Thyroid gland (tissue), 4 donors: Measurements from ENCODE around the gene DGKH. TPM values are rescaled to one million over a fixed set of nuclear protein-coding genes. Genes with fewer than 3 reads are reported as not detected.

Experiments used
- DNase-seq, 2 donors: peaks; one replicate each; pipeline ENCODE4 v3.0.0-alpha.2; 2019
- H3K27ac ChIP-seq, 3 donors: fragments of 200-600 bp; sonication (generic); 1 replicate in 2 of 3; 2 replicates in 1 of 3; pipeline ENCODE4 v1.5.1; 2016 to 2019; ENCODE audit warnings: mild to moderate bottlenecking in 1 of 3, moderate library complexity in 1 of 3
- H3K27me3 ChIP-seq: fragments of 200-600 bp; sonication (generic); one replicate; pipeline ENCODE4 v1.5.1; 2019
- H3K36me3 ChIP-seq, 2 donors: fragments of 200-600 bp; sonication (generic); one replicate each; pipeline ENCODE4 v1.5.1; 2016 to 2019
- H3K4me1 ChIP-seq, 2 donors: fragments of 200-600 bp; sonication (generic); one replicate each; pipeline ENCODE4 v1.5.1; 2017 to 2019
- H3K4me3 ChIP-seq, 3 donors: fragments of 200-600 bp; sonication (generic); replicated peaks in 1 of 3; 1 replicate in 2 of 3; 2 replicates in 1 of 3; pipeline ENCODE4 v1.5.1; 2016; ENCODE audit warnings: mild to moderate bottlenecking in 1 of 3
- H3K9me3 ChIP-seq: fragments of 200-600 bp; sonication (generic); one replicate; pipeline ENCODE4 v1.5.1; 2017
- POLR2A ChIP-seq, 2 donors: fragments of 450-650 bp; IDR thresholded peaks; one replicate each; pipeline ENCODE4 v1.6.1; 2017; ENCODE audit warnings: antibody characterized with exemption in 2 of 2, mild to moderate bottlenecking in 2 of 2, moderate library complexity in 1 of 2
- WGBS, 2 donors: methylation state at CpG; one replicate each; pipeline ENCODE4 v1.1.5; 2017; 5-methylcytosine and 5-hydroxymethylcytosine counted together
- intact Hi-C: fragments of 100-400 bp; cut with DNase I; formaldehyde crosslinking; loops from one replicate; pipeline ENCODE4 v1.15.1; 2023
- total RNA-seq, 4 donors: library from RNA; depleted of rRNA; stranded (reverse); fragments of >200 nt; gene quantifications; one replicate each; pipeline ENCODE4 v1.2.3, GENCODE V29; 2016
- TF ChIP-seq, protein P1 (sequence below), 6 experiments: fragments of 200-600 bp in 3 of 6; fragments of 450-650 bp in 3 of 6; sonication (generic) in 3 of 6; IDR thresholded peaks; one replicate each; pipeline ENCODE4 v1.5.1; 2016 to 2019; ENCODE audit warnings: antibody characterized with exemption in 6 of 6, mild to moderate bottlenecking in 2 of 6, inconsistent platforms in 1 of 6, moderate library complexity in 1 of 6

The DGKH gene
- total RNA-seq, 4 donors from 2014 or later = 7.9 to 15.9 (median 12.4) TPM

DNA sequence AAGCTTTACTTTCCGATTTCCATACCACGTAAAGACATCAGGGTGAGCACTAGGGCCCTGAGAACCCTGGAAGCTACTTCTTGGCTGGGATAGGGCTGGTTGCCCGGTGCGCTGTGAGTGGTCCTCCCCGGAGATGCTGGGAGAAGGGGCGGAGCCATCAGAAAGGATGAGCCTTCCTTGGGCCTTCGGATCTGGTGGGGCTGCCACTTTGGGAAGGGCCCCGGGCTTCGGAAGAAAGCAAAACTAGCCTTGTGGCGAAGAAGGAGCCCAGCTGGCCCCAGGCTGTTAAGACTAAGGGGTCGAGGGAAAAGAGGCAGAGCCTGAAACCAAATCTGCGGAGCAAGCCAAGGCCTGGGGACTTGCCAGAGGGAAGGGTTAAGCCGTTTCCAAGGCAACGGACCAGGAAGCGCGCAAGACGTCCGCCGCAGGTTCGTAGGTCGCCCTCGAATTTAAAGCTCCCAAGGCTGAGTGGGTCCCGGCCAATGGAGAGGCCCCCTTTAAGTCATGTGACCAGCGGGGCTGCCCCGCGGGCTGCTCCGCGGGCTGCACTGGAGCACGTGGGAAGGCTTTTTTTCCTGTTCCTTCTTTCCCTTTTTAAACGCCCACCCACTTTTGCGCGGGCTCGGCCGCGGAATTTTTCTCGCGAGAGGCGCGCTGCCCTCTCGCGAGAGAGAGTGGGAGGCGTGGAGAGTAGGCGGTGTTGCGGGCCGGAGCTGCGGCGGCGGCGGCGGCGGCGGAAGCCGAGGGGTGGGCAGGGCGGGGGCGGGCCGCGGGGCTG lies 223.1 kb downstream of the DGKH start:
- H3K9me3 ChIP-seq = no peaks in the 10 kb centered on the region
- no peaks in the 10 kb centered on the region for H3K36me3 ChIP-seq
- no peak for TF ChIP-seq POLR2A (IDR thresholded peaks at IDR 0.05)
- TF ChIP-seq, protein P1, sequence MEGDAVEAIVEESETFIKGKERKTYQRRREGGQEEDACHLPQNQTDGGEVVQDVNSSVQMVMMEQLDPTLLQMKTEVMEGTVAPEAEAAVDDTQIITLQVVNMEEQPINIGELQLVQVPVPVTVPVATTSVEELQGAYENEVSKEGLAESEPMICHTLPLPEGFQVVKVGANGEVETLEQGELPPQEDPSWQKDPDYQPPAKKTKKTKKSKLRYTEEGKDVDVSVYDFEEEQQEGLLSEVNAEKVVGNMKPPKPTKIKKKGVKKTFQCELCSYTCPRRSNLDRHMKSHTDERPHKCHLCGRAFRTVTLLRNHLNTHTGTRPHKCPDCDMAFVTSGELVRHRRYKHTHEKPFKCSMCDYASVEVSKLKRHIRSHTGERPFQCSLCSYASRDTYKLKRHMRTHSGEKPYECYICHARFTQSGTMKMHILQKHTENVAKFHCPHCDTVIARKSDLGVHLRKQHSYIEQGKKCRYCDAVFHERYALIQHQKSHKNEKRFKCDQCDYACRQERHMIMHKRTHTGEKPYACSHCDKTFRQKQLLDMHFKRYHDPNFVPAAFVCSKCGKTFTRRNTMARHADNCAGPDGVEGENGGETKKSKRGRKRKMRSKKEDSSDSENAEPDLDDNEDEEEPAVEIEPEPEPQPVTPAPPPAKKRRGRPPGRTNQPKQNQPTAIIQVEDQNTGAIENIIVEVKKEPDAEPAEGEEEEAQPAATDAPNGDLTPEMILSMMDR (IDR thresholded peaks at IDR 0.05) = no peak
- peak overlapping the region; percentile 5 to 94 (median 24) for H3K4me3 ChIP-seq
- H3K4me1 ChIP-seq = peaks cover 3 to 6% of the 10 kb centered on the region in 2 donors
- peak; percentile 91 to 92 for DNase-seq
- intact Hi-C loops = no loop called here
- H3K27ac ChIP-seq = peak overlapping the region; percentile 16 to 87 (median 85)
- 2 to 4% methylated on average over 41 to 52 of the region's 57 CpGs for WGBS, 2 donors
- H3K27me3 ChIP-seq = no peaks in the 10 kb centered on the region

DNA sequence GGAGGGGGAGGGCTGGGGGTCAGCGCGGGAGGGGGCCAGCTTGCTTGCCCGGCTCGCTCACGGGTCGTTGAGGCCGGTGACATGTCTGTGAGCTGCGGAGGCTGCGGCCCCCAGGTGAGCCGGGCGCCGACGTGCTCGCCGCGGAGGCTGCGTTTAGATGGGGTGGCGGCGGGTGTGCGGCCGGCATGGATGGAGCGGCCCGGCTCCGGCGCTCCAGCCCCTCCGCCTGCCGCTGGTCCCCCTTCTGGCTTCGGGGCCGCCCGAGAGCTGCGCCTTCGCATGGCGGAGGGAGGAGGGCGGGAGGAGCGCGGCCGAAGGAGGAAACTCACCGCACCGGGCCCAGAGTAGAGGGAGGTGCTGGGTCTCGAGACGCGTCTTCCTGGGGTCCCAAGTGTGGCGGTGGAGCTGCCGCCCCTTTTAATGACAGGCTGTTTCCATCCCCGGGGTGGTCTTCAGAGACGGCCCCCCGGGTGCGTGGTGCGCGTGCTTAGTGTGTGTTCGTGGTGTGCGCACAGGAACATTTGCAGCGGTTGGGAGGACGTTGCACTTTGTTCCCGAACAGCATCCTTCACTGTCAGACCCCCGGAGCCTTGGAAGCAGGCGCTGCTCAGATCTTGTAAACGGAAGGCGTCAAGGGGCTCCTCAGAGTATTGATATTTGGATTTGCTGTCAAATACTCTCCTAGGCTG lies 223.8 kb downstream of the DGKH start, which contains the start of gene AKAP11:
AKAP11 (plus strand) TSS at position 38 of the 689 bp plus-strand sequence. CDS start 14,197 bp downstream, outside the sequence.
- peak in 1 of 2 donors; percentile 20 for TF ChIP-seq POLR2A (IDR thresholded peaks at IDR 0.05)
- TF ChIP-seq, protein P1 (IDR thresholded peaks at IDR 0.05) = no peak
- Histone ChIP-seq H3K9me3 (no peaks in the 10 kb centered on the region), H3K27ac (peak within 1 kb of the TSS; percentile 73 to 87 (median 85)), H3K4me3 (peak within 1 kb of the TSS; percentile 94 to 97 (median 96)), H3K27me3 (no peaks in the 10 kb centered on the region), H3K4me1 (peaks cover 3 to 6% of the 10 kb centered on the region in 2 donors), H3K36me3 (no peaks in the 10 kb centered on the region)
- 0 to 1% methylated on average over 13 to 27 of the region's 59 CpGs for WGBS, 2 donors
- intact Hi-C loops = no loop called here
- peak in 1 of 2 donors; percentile 49 for DNase-seq

DNA sequence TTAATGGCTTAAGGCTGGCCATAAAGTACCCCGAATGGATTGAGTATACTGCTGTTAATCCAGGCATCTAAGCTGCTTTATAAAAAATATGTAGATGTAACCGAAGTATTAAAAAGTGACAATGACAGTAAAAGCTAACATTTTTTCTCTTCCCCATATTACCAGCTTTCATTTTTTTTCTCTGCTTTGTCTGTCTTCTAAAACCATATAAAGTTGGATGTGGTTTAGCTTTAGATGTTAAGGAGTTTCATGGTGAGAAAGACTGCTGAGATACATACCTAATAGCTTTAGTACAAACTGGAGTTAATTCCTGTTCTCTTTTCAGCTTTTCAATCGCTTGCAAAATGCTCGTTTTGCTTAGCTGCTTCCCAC lies 224.3 kb downstream of the DGKH start:
- peak overlapping the region; percentile 94 to 97 (median 96) for H3K4me3 ChIP-seq
- H3K4me1 ChIP-seq = peaks cover 3 to 6% of the 10 kb centered on the region in 2 donors
- no peaks in the 10 kb centered on the region for H3K36me3 ChIP-seq
- H3K9me3 ChIP-seq = no peaks in the 10 kb centered on the region
- peak overlapping the region in 2 of 3 donors; percentile 85 to 87 for H3K27ac ChIP-seq
- H3K27me3 ChIP-seq = no peaks in the 10 kb centered on the region
- TF ChIP-seq, protein P1 (IDR thresholded peaks at IDR 0.05) = no peak
- TF ChIP-seq POLR2A (IDR thresholded peaks at IDR 0.05) = no peak
- WGBS, 2 donors = 11 to 13% methylated on average over 4 of the region's 4 CpGs
- no peak for DNase-seq
- intact Hi-C loops = no loop called here

DNA sequence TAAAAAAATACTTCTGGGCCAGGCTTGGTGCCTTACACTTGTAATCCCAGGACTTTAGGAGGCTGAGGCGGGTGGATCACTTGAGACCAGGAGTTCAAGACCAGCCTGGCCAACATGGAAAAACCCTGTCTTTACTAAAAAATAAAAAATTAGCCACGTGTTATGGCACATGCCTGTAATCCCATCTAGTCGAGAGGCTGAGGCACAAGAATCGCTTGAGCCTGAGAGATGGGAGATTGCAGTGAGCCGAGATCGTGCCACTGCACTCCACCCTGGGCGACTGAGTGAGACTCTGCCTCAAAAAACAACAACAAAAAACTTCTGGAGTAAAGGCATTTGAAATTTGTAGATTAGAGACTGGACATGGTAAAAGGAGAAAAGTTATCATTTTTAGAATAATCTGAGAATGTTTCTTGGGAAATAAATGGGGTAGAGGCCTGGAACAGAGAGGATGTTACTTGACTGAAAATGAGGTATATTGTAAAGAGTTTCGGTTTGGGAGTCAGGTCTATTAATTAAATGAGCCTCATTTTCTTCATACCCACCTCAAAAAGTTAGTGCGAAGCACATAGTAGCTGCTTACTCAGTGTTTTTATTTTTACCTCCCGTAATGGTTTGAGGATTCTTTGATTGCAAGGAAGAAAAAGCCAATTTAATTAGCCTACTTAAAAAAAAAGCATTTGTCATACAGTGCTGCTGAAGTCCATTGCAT lies 226.1 kb downstream of the DGKH start:
- H3K4me3 ChIP-seq = no peak overlapping the region
- H3K27me3 ChIP-seq = no peaks in the 10 kb centered on the region
- H3K36me3 ChIP-seq = no peaks in the 10 kb centered on the region
- WGBS, 2 donors = 81 to 85% methylated on average over 9 to 10 of the region's 10 CpGs
- peaks cover 3 to 6% of the 10 kb centered on the region in 2 donors for H3K4me1 ChIP-seq
- intact Hi-C loops = no loop called here
- no peak overlapping the region for H3K27ac ChIP-seq
- TF ChIP-seq POLR2A (IDR thresholded peaks at IDR 0.05) = no peak
- TF ChIP-seq, protein P1 (IDR thresholded peaks at IDR 0.05) = no peak
- DNase-seq = no peak
- H3K9me3 ChIP-seq = no peaks in the 10 kb centered on the region
